HFFc6 (cell line): ENCODE measurements around the gene TNFRSF19. TPM values are rescaled to one million over a fixed set of nuclear protein-coding genes. Genes with fewer than 3 reads are reported as not detected.
A peak's percentile ranks its signal among the peaks of the same experiment; 100 is the strongest.

Experiments used
- DNase-seq: peaks from one replicate; pipeline ENCODE4 v3.0.0-alpha.2; 2018
- H3K27ac Mint-ChIP-seq: 2 replicates; pipeline ENCODE4 v1.8.0; 2020; ENCODE audit warnings: mild to moderate bottlenecking, mixed read lengths
- H3K27me3 Mint-ChIP-seq: 2 replicates; pipeline ENCODE4 v1.8.0; 2021; ENCODE audit warnings: mild to moderate bottlenecking, moderate library complexity, mixed read lengths; ENCODE audit not compliant: insufficient read depth
- H3K36me3 Mint-ChIP-seq: 2 replicates; pipeline ENCODE4 v1.8.0; 2021; ENCODE audit warnings: low read depth, mixed read lengths
- H3K4me1 Mint-ChIP-seq: 2 replicates; pipeline ENCODE4 v1.8.0; 2020; ENCODE audit warnings: low read depth, mixed read lengths
- H3K4me3 Mint-ChIP-seq: 2 replicates; pipeline ENCODE4 v1.8.0; 2020; ENCODE audit warnings: mild to moderate bottlenecking, moderate library complexity, mixed read lengths
- H3K9me3 Mint-ChIP-seq: 2 replicates; pipeline ENCODE4 v1.8.0; 2020; ENCODE audit warnings: mild to moderate bottlenecking, mixed read lengths
- total RNA-seq, 6 experiments: library from RNA; stranded (reverse); fragmentation: NEBNext Ultra II Directional; extraction: Animal tissue kit (Norgen Biotek cat#: 25700); gene quantifications; 2 replicates in 1 of 6; 3 replicates in 5 of 6; pipeline ENCODE4 v1.2.3, GENCODE V29; 2021
- TF ChIP-seq, protein P1 (sequence below): fragments of 200-600 bp; sonication (generic); IDR thresholded peaks from 2 replicates; pipeline ENCODE4 v1.5.0; 2021; ENCODE audit warnings: antibody characterized with exemption, mild to moderate bottlenecking

Gene TNFRSF19
- total RNA-seq, 6 experiments from 2014 or later, result 5.9 to 10.1 (median 8.7) TPM

GRCh38 chr13:23637829-23638228 lies 67.6 kb downstream of the TNFRSF19 start:
- no peak for DNase-seq
- TF ChIP-seq, protein P1, sequence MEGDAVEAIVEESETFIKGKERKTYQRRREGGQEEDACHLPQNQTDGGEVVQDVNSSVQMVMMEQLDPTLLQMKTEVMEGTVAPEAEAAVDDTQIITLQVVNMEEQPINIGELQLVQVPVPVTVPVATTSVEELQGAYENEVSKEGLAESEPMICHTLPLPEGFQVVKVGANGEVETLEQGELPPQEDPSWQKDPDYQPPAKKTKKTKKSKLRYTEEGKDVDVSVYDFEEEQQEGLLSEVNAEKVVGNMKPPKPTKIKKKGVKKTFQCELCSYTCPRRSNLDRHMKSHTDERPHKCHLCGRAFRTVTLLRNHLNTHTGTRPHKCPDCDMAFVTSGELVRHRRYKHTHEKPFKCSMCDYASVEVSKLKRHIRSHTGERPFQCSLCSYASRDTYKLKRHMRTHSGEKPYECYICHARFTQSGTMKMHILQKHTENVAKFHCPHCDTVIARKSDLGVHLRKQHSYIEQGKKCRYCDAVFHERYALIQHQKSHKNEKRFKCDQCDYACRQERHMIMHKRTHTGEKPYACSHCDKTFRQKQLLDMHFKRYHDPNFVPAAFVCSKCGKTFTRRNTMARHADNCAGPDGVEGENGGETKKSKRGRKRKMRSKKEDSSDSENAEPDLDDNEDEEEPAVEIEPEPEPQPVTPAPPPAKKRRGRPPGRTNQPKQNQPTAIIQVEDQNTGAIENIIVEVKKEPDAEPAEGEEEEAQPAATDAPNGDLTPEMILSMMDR, result no peak
- H3K4me1 Mint-ChIP-seq, result peaks cover 8% of the 10 kb centered on the region
- H3K36me3 Mint-ChIP-seq, result peaks cover 4% of the 10 kb centered on the region; the same call in 1 of the 2 replicates
- H3K27ac Mint-ChIP-seq, result no peak overlapping the region
- H3K27me3 Mint-ChIP-seq, result no peaks in the 10 kb centered on the region
- H3K9me3 Mint-ChIP-seq, result no peaks in the 10 kb centered on the region
- H3K4me3 Mint-ChIP-seq, result no peak overlapping the region

GRCh38 chr13:23639674-23640073 lies 69.5 kb downstream of the TNFRSF19 start:
- H3K9me3 Mint-ChIP-seq, result no peaks in the 10 kb centered on the region
- H3K36me3 Mint-ChIP-seq, result peaks cover 4% of the 10 kb centered on the region; the same call in 1 of the 2 replicates
- H3K4me1 Mint-ChIP-seq, result peaks cover 23% of the 10 kb centered on the region
- H3K27ac Mint-ChIP-seq, result no peak overlapping the region
- no peak for DNase-seq
- no peaks in the 10 kb centered on the region for H3K27me3 Mint-ChIP-seq
- no peak overlapping the region for H3K4me3 Mint-ChIP-seq
- TF ChIP-seq, protein P1, result no peak

- no peak for DNase-seq
- Mint-ChIP-seq H3K27me3 (no peaks in the 10 kb centered on the region), H3K27ac (no peak overlapping the region), H3K36me3 (peaks cover 16% of the 10 kb centered on the region), H3K4me1 (peaks cover 27% of the 10 kb centered on the region), H3K9me3 (no peaks in the 10 kb centered on the region), H3K4me3 (no peak overlapping the region)
- TF ChIP-seq, protein P1, result no peak
Observed at GRCh38 chr13:23642110-23642509, 71.9 kb downstream of the TNFRSF19 start.

GRCh38 chr13:23643338-23644125 lies 73.3 kb downstream of the TNFRSF19 start:
- H3K9me3 Mint-ChIP-seq, result no peaks in the 10 kb centered on the region
- TF ChIP-seq, protein P1, result no peak
- no peaks in the 10 kb centered on the region for H3K27me3 Mint-ChIP-seq
- no peak overlapping the region for H3K27ac Mint-ChIP-seq
- H3K36me3 Mint-ChIP-seq, result peaks cover 19% of the 10 kb centered on the region
- H3K4me1 Mint-ChIP-seq, result peaks cover 27% of the 10 kb centered on the region
- no peak overlapping the region for H3K4me3 Mint-ChIP-seq
- DNase-seq, result no peak

- Mint-ChIP-seq H3K9me3 (no peaks in the 10 kb centered on the region), H3K4me3 (no peak overlapping the region; the same call in 1 of the 2 replicates), H3K36me3 (peaks cover 18% of the 10 kb centered on the region; the same call in 1 of the 2 replicates), H3K27ac (peak overlapping the region; percentile 30; the same call in 1 of the 2 replicates), H3K27me3 (no peaks in the 10 kb centered on the region), H3K4me1 (peaks cover 27% of the 10 kb centered on the region)
- TF ChIP-seq, protein P1, result no peak
- DNase-seq, result no peak
Observed at GRCh38 chr13:23644126-23644419, 73.9 kb downstream of the TNFRSF19 start.
